PC-9 (cell line): ENCODE data around the gene PARP12.

Experiments
- EZH2 ChIP-seq: fragments of 200-600 bp; sonication (generic); IDR thresholded peaks from 2 replicates; pipeline ENCODE4 v1.8.0; 2017; ENCODE audit warnings: antibody characterized with exemption, low read depth
- TF ChIP-seq, protein P1 (sequence below): fragments of 200-600 bp; sonication (generic); conservative IDR thresholded peaks from 2 replicates; pipeline ENCODE4 v1.6.1; 2017; ENCODE audit warnings: mixed run types, antibody characterized with exemption, mild to moderate bottlenecking, moderate library complexity

DNA sequence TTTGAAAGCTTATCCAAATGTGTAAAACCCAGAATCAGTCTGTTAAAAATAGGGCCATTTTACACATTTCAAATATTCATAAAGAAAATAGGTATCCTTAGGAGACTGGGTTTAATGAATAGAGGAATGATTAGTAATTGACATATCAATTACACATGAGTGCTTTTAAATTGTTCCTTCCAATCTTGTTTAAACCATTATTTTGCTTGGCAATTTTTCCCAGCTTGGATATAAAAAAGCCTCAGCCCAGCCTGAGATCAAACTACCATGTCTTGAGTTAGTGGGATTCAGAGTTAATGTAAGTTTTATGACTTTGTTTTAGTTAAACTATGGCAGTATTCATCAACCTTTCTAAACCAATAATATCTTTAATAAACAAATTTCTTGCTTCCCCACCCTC is 28.3 kb downstream of the PARP12 start:
- TF ChIP-seq, protein P1, sequence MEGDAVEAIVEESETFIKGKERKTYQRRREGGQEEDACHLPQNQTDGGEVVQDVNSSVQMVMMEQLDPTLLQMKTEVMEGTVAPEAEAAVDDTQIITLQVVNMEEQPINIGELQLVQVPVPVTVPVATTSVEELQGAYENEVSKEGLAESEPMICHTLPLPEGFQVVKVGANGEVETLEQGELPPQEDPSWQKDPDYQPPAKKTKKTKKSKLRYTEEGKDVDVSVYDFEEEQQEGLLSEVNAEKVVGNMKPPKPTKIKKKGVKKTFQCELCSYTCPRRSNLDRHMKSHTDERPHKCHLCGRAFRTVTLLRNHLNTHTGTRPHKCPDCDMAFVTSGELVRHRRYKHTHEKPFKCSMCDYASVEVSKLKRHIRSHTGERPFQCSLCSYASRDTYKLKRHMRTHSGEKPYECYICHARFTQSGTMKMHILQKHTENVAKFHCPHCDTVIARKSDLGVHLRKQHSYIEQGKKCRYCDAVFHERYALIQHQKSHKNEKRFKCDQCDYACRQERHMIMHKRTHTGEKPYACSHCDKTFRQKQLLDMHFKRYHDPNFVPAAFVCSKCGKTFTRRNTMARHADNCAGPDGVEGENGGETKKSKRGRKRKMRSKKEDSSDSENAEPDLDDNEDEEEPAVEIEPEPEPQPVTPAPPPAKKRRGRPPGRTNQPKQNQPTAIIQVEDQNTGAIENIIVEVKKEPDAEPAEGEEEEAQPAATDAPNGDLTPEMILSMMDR: no peak
- no peak for TF ChIP-seq EZH2
